OCI-LY1 (cell line): ENCODE measurements around the gene UBXN1.
A peak's percentile ranks its signal among the peaks of the same experiment; 100 is the strongest.

Source experiments
- H2AFZ ChIP-seq: fragments of 200-600 bp; sonication (generic), shearing (Covaris generic); 2 replicates; pipeline ENCODE4 v1.6.0; 2014; ENCODE audit warnings: antibody characterized with exemption, mild to moderate bottlenecking, low read length
- H3F3A ChIP-seq: fragments of 200-600 bp; sonication (generic), shearing (Covaris generic); 2 replicates; pipeline ENCODE4 v1.6.0; 2014; ENCODE audit warnings: mild to moderate bottlenecking, antibody characterized with exemption, low read length, moderate library complexity; ENCODE audit not compliant: insufficient read depth
- H3K27ac ChIP-seq: fragments of 200-600 bp; sonication (generic); 2 replicates; pipeline ENCODE4 v1.5.1; 2014; ENCODE audit warnings: low read length, mixed run types, mild to moderate bottlenecking, low read depth; ENCODE audit not compliant: poor library complexity, severe bottlenecking
- H3K27me3 ChIP-seq: fragments of 200-600 bp; sonication (generic); 2 replicates; pipeline ENCODE4 v1.6.0; 2014; ENCODE audit warnings: antibody characterized with exemption, mild to moderate bottlenecking, low read length, moderate library complexity; ENCODE audit not compliant: insufficient read depth
- H3K36me3 ChIP-seq: fragments of 200-600 bp; sonication (generic); 2 replicates; pipeline ENCODE4 v1.6.1; 2014; ENCODE audit warnings: mild to moderate bottlenecking, antibody characterized with exemption, low read length, moderate library complexity, mixed read lengths; ENCODE audit not compliant: insufficient read depth
- H3K4me1 ChIP-seq: fragments of 200-600 bp; sonication (generic); 2 replicates; pipeline ENCODE4 v1.5.1; 2014; ENCODE audit warnings: mild to moderate bottlenecking, low read length, moderate library complexity; ENCODE audit not compliant: insufficient read depth, severe bottlenecking
- H3K4me2 ChIP-seq: fragments of 200-600 bp; sonication (generic), shearing (Covaris generic); 2 replicates; pipeline ENCODE4 v1.6.1; 2014; ENCODE audit warnings: low read length
- H3K4me3 ChIP-seq: fragments of 200-600 bp; sonication (generic); 2 replicates; pipeline ENCODE4 v1.5.1; 2014; ENCODE audit warnings: low read length, low read depth, mild to moderate bottlenecking, mixed read lengths; ENCODE audit not compliant: poor library complexity, severe bottlenecking
- H3K79me2 ChIP-seq: fragments of 200-600 bp; shearing (Covaris generic); 2 replicates; pipeline ENCODE4 v1.6.1; 2016; ENCODE audit warnings: mixed run types, low read length, mixed read lengths; ENCODE audit not compliant: insufficient read depth
- H3K9ac ChIP-seq: fragments of 200-600 bp; sonication (generic), shearing (Covaris generic); 2 replicates; pipeline ENCODE4 v1.6.1; 2014; ENCODE audit warnings: mild to moderate bottlenecking, low read length, mixed read lengths
- H3K9me2 ChIP-seq: fragments of 200-600 bp; sonication (generic), shearing (Covaris generic); 2 replicates; pipeline ENCODE4 v1.6.1; 2014; ENCODE audit warnings: low read depth, mild to moderate bottlenecking, low read length, mixed read lengths
- H3K9me3 ChIP-seq: fragments of 200-600 bp; shearing (Covaris generic); 2 replicates; pipeline ENCODE4 v1.6.1; 2014; ENCODE audit warnings: low read length, mixed read lengths
- H4K20me1 ChIP-seq: fragments of 200-600 bp; sonication (generic), shearing (Covaris generic); 2 replicates; pipeline ENCODE4 v1.6.0; 2016; ENCODE audit warnings: mild to moderate bottlenecking, low read length; ENCODE audit not compliant: insufficient read depth
- CTCF ChIP-seq: fragments of 200-600 bp; sonication (generic), shearing (Covaris generic); IDR thresholded peaks from 2 replicates; pipeline ENCODE4 v1.5.1; 2017; ENCODE audit warnings: mild to moderate bottlenecking, antibody characterized with exemption, low read length, moderate library complexity, mixed read lengths
- EZH2 ChIP-seq: fragments of 200-600 bp; sonication (generic), shearing (Covaris generic); IDR thresholded peaks from 2 replicates; pipeline ENCODE4 v1.8.0; 2017; ENCODE audit warnings: borderline replicate concordance, mixed run types, mild to moderate bottlenecking, antibody characterized with exemption, low read length, moderate library complexity, mixed read lengths

Gene UBXN1

GRCh38 chr11:62682518-62682917 lies 3.6 kb upstream of the UBXN1 start:
- H3K9me2 ChIP-seq = no peaks in the 10 kb centered on the region
- no peaks in the 10 kb centered on the region for H4K20me1 ChIP-seq
- peaks cover 4% of the 10 kb centered on the region; the same call in 1 of the 2 replicates for H3K36me3 ChIP-seq
- no peaks in the 10 kb centered on the region for H3F3A ChIP-seq
- no peak overlapping the region for H3K4me2 ChIP-seq
- H3K9ac ChIP-seq = no peak overlapping the region
- no peaks in the 10 kb centered on the region; the same call in 1 of the 2 replicates for H3K79me2 ChIP-seq
- TF ChIP-seq EZH2 (no peak), CTCF (no peak)
- H3K4me1 ChIP-seq = peaks cover 30% of the 10 kb centered on the region
- H2AFZ ChIP-seq = no peak overlapping the region
- no peaks in the 10 kb centered on the region for H3K27me3 ChIP-seq
- H3K4me3 ChIP-seq = no peak overlapping the region
- no peak overlapping the region for H3K27ac ChIP-seq
- H3K9me3 ChIP-seq = no peaks in the 10 kb centered on the region

- peak overlapping the region; percentile 77 for H3K27ac ChIP-seq
- peak overlapping the region; percentile 27; the same call in 1 of the 2 replicates for H3K9ac ChIP-seq
- peak; percentile 58 for TF ChIP-seq CTCF
- TF ChIP-seq EZH2 = no peak
- no peaks in the 10 kb centered on the region for H3K27me3 ChIP-seq
- H3F3A ChIP-seq = no peaks in the 10 kb centered on the region
- no peak overlapping the region for H3K4me3 ChIP-seq
- H4K20me1 ChIP-seq = no peaks in the 10 kb centered on the region
- no peaks in the 10 kb centered on the region for H3K9me2 ChIP-seq
- peak overlapping the region; percentile 67; the same call in 1 of the 2 replicates for H2AFZ ChIP-seq
- H3K9me3 ChIP-seq = no peaks in the 10 kb centered on the region
- peaks cover 36% of the 10 kb centered on the region for H3K4me1 ChIP-seq
- H3K4me2 ChIP-seq = peak overlapping the region; percentile 42
- H3K79me2 ChIP-seq = no peaks in the 10 kb centered on the region; the same call in 1 of the 2 replicates
- peaks cover 19% of the 10 kb centered on the region; the same call in 1 of the 2 replicates for H3K36me3 ChIP-seq
These were observed 2.0 kb upstream of the UBXN1 start for GRCh38 chr11:62680825-62681240.

- no peaks in the 10 kb centered on the region for H3K9me2 ChIP-seq
- H3K9me3 ChIP-seq = no peaks in the 10 kb centered on the region
- peak overlapping the region; percentile 95 for H3K4me3 ChIP-seq
- H3F3A ChIP-seq = no peaks in the 10 kb centered on the region
- H3K79me2 ChIP-seq = no peaks in the 10 kb centered on the region; the same call in 1 of the 2 replicates
- H3K27ac ChIP-seq = peak overlapping the region; percentile 76
- no peaks in the 10 kb centered on the region for H3K27me3 ChIP-seq
- H2AFZ ChIP-seq = no peak overlapping the region
- H4K20me1 ChIP-seq = no peaks in the 10 kb centered on the region
- H3K36me3 ChIP-seq = peaks cover 26% of the 10 kb centered on the region; the same call in 1 of the 2 replicates
- TF ChIP-seq CTCF = no peak
- no peak for TF ChIP-seq EZH2
- peaks cover 39% of the 10 kb centered on the region for H3K4me1 ChIP-seq
- peak overlapping the region; percentile 94 for H3K4me2 ChIP-seq
- H3K9ac ChIP-seq = peak overlapping the region; percentile 94
These were observed 472 bp downstream of the UBXN1 start for GRCh38 chr11:62678433-62678769.
